ENCODE data around the gene CH25H.
"Not testable (repeated sequence)": the region's sequence is repeated elsewhere in the genome, so short reads cannot be mapped to it uniquely, and the experiment has no call there.

The CH25H gene

GRCh38 chr10:89207181-89207800 is at the start of gene CH25H:
Gene CH25H, minus strand, starts transcription at chr10:89207317. Its CDS starts 25 bp downstream, at chr10:89207292.
- peak; percentile 75 to 82 for DNase-seq

DNA sequence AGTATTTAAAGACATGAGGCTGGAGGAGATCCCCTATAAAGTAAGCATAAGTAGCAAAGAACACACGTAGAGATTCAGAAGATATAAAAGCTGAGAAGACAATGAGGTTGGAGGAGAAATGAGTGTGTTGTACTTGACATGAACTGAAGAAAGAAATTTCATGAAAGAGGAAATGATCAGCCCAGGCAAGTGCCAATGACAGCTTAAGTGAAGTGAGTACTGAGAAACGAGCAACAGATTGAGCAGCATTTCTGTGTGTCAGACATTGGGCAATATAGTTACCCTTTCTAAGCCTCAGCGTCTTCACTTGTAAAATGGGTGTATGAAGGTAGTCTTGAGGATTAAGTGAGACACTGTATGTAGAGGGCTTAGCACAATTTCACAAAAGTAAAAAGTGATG is 49.2 kb upstream of the CH25H start:
- DNase-seq, result no peak

GRCh38 chr10:89255793-89256192 is 48.7 kb upstream of the CH25H start:
- no peak for DNase-seq

- not testable (repeated sequence) for DNase-seq
These were observed 48.0 kb upstream of the CH25H start for GRCh38 chr10:89255091-89255579.

GRCh38 chr10:89252225-89252585 is 45.1 kb upstream of the CH25H start:
- no peak for DNase-seq

GRCh38 chr10:89251409-89252224 is 44.5 kb upstream of the CH25H start, which contains the start of gene LIPA:
Gene LIPA, minus strand, starts transcription at chr10:89251775. Its CDS starts 4,127 bp downstream, at chr10:89247648.
- peak; percentile 95 to 99 for DNase-seq

GRCh38 chr10:89250865-89251408 is 43.8 kb upstream of the CH25H start:
- DNase-seq, result no peak

- DNase-seq, result no peak
These were observed 41.9 kb upstream of the CH25H start for GRCh38 chr10:89248990-89249389.

DNA sequence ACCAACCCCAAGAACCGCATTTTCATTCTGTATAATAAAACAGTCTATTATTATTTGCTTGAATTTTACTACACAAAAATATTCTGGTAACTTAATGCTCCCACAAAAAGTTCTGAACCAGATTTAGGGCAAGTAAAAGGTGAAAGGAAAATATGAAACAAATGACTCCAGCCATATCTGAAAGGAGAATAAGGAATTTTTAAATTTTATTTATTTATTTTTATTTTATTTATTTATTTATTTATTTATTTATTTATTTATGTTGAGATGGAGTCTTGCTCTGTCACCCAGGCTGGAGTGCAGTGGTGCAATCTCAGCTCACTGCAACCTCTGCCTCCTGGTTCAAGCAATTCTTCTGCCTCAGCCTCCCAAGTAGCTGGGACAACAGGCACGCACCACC is 40.5 kb upstream of the CH25H start:
- not testable (repeated sequence) for DNase-seq

DNA sequence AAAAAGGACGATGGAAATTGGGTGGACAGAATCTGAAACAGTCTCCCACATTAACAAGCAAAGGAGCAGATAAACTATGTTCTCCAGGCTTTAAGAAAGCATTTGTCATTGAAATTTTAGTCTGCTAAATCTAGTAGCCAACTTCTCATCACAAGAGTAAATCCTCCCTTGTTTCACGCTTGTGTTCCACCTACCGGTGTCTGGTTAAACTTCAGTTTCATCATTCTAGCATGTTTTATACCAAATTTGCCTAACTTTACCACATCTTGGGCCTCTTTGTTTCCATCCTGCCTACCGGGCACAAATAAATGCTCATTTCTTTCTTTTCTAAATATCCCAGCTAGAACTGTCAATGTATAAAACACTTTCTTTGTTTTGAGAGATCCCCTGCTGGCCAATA is 38.7 kb upstream of the CH25H start:
- DNase-seq, result peak in 1 of 2 donors; percentile 32

GRCh38 chr10:89242840-89243568 is 35.9 kb upstream of the CH25H start:
- DNase-seq, result no peak

GRCh38 chr10:89242345-89242684 is 35.2 kb upstream of the CH25H start:
- no peak for DNase-seq

- no peak for DNase-seq
These were observed 34.6 kb upstream of the CH25H start for GRCh38 chr10:89241486-89242344.

- DNase-seq, result no peak
These were observed 33.9 kb upstream of the CH25H start for GRCh38 chr10:89241026-89241425.

- no peak for DNase-seq
These were observed 33.4 kb upstream of the CH25H start for GRCh38 chr10:89240519-89240918.

DNA sequence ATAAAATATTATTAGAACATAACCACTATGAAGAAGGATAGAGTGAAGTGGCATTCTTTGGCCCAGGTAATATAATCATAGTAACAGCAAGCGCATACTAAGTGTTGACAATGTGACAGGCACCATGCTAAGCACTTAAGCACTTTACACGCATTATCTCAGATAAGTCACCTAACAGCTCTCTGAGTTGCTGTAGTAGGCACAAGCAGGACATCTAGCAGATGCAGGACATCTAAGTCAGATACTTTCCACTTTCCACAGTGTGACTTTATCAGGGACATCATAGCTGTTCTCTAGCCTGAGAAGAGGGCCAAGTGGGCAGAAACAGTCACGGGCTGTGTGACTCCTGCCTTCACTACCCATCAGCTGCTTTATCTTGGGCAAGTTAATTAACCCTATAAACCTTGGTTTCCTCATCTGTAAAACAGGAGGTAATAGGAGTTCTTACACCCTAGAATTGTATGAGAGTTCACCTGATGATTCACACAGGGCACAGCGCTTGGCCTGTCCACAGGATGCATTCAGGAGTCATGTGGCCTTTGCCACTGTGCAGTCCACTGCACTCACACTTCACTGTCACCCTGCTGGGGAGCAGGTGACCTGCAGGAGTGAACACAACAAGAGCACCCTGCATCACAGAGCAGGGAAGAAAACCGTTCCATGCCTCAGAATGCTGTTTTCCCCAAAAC is 32.0 kb upstream of the CH25H start:
- no peak for DNase-seq

- no peak for DNase-seq
These were observed 30.7 kb upstream of the CH25H start for GRCh38 chr10:89237849-89238248.

- DNase-seq, result no peak
These were observed 29.2 kb upstream of the CH25H start for GRCh38 chr10:89236226-89236797.

DNA sequence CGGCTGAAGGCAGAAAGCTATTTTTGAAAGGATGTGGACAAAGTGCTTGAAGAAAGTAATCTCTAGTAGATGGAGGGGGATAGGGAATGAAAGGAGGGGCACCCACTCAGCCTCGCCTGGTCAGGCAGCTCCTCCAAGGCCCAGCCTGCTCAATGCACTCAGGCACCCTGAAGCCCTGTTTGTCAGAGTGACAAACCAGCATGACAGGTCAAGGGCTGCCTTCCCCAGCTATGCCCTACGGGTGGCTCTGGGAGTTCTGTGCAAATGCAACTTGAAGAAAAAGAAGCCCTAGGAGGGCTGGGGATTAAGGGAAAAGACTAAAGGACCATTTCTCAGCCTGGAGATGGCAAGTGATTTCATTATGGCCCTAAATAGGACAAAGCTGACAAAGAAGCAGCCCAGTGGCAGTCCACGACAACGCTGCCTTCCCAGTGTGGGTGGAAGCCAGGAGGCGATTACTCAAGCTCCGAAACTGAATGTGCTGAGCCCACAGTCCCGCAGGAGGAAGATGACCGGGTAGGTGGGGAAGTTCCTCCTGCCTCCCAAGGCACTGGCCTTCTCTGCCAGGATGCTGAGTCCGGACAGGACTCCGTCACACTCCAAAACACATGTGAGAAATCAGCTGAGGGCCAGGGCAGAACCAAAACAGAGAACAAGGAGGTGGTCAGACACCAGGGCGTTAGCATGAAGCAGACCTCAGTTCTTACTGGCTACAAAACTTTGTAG is 28.1 kb upstream of the CH25H start:
- peak; percentile 42 to 60 for DNase-seq

- peak in 1 of 2 donors; percentile 87 for DNase-seq
These were observed 25.9 kb upstream of the CH25H start for GRCh38 chr10:89233033-89233432.

DNA sequence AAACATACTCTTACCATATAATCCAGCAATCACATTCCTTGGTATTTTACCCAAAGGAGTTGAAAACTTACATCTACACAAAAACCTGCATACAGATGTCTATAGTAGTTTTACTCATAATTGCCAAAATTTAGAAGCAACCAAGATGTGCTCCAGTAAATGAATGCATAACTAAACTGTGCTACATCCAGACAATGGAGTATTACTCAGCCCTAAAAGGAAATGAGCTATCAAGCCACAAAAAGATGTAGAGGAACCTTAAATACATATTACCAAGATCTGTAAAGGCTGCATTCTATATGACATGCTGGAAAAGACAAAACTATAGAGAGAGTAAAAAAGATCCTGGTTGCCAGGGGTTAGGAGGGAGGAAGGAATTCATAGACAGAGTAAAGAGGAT is 21.8 kb upstream of the CH25H start:
- DNase-seq, result no peak

All from hippocampal formation (tissue), 2 donors.